Endothelial cell of umbilical vein (primary cell): ENCODE results near the gene RNF130.

Experiments used
- EZH2 ChIP-seq: IDR thresholded peaks from 2 replicates; pipeline ENCODE4 v1.6.1; 2012; ENCODE audit warnings: borderline replicate concordance, low read depth, mild to moderate bottlenecking, moderate library complexity, low read length, inconsistent platforms; ENCODE audit not compliant: severe bottlenecking
- FOS ChIP-seq: IDR thresholded peaks from 2 replicates; pipeline ENCODE4 v1.6.1; 2011; ENCODE audit warnings: mild to moderate bottlenecking, low read length, moderate library complexity, borderline replicate concordance; ENCODE audit not compliant: insufficient read depth
- GATA2 ChIP-seq: IDR thresholded peaks from 2 replicates; pipeline ENCODE4 v1.7.0; 2011; ENCODE audit warnings: low read depth, mild to moderate bottlenecking, moderate library complexity, mixed read lengths, low read length; ENCODE audit not compliant: insufficient read length, insufficient read depth
- JUN ChIP-seq: IDR thresholded peaks from 2 replicates; pipeline ENCODE4 v1.6.1; 2011; ENCODE audit warnings: borderline replicate concordance, low read depth; ENCODE audit not compliant: insufficient read length, insufficient read depth
- MYC ChIP-seq: IDR thresholded peaks from one replicate; pipeline ENCODE4 v1.6.1; 2011; ENCODE audit warnings: mild to moderate bottlenecking, low read depth, low read length
- POLR2A ChIP-seq: IDR thresholded peaks from 2 replicates; pipeline ENCODE4 v1.6.1; 2012; ENCODE audit warnings: low read depth, mild to moderate bottlenecking, control low read depth, low read length
- POLR2AphosphoS5 ChIP-seq: IDR thresholded peaks from 2 replicates; pipeline ENCODE4 v1.6.1; 2012; ENCODE audit warnings: low read depth, mild to moderate bottlenecking, control low read depth, low read length, moderate library complexity; ENCODE audit not compliant: insufficient read depth
- TF ChIP-seq, protein P1 (sequence below), 2 donors: IDR thresholded peaks; 1 replicate in 1 of 2; 2 replicates in 1 of 2; pipeline ENCODE4 v1.5.1; 2011; ENCODE audit warnings: low read length in 2 of 2, mild to moderate bottlenecking in 2 of 2, moderate library complexity in 2 of 2, control low read depth in 1 of 2, inconsistent platforms in 1 of 2, low read depth in 1 of 2; ENCODE audit not compliant: insufficient read depth in 1 of 2; ENCODE audit errors: extremely low read depth in 1 of 2
- TF ChIP-seq, protein P2 (sequence below): IDR thresholded peaks from 2 replicates; pipeline ENCODE4 v1.6.1; 2011; ENCODE audit not compliant: insufficient read depth, insufficient read length

DNA sequence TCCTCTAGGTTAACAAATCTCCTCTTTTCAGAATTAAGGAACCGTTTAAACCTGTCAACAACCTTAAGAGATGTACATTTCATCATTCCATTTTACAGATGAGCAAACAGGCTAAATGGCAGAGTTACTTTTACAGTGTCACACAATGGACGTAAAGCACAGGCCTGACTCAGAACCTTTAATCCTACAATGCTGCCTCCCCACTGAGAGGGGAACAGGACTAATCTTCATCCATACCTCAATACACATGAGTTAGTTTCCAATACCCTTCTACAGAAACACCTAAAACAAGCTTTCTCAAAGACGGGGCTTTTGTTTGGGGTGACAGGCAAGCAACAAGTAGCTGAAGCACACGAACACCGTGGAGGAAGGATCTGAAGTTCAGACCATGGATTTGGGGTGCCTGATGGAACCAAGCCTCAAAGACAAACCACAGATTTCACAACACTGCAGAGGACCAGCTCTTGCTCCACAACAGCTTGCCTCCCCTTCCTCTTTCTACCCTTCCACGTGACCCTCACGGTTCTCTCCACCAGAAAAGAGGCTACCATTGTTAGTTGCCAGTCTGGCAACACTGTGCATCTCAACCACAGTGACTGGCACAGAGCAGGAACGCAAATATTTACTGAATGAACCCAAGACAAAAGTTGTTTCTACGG is 1.8 kb downstream of the RNF130 start:
- TF ChIP-seq, protein P1, sequence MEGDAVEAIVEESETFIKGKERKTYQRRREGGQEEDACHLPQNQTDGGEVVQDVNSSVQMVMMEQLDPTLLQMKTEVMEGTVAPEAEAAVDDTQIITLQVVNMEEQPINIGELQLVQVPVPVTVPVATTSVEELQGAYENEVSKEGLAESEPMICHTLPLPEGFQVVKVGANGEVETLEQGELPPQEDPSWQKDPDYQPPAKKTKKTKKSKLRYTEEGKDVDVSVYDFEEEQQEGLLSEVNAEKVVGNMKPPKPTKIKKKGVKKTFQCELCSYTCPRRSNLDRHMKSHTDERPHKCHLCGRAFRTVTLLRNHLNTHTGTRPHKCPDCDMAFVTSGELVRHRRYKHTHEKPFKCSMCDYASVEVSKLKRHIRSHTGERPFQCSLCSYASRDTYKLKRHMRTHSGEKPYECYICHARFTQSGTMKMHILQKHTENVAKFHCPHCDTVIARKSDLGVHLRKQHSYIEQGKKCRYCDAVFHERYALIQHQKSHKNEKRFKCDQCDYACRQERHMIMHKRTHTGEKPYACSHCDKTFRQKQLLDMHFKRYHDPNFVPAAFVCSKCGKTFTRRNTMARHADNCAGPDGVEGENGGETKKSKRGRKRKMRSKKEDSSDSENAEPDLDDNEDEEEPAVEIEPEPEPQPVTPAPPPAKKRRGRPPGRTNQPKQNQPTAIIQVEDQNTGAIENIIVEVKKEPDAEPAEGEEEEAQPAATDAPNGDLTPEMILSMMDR (IDR thresholded peaks at IDR 0.05; ENCODE audit: extremely low read depth in 1 of 2, insufficient read depth in 1 of 2, low read depth in 1 of 2, low read length in 2 of 2), result no peak
- no peak for TF ChIP-seq EZH2
- TF ChIP-seq JUN, result no peak
- no peak for TF ChIP-seq POLR2AphosphoS5
- no peak for TF ChIP-seq MYC
- no peak for TF ChIP-seq POLR2A
- TF ChIP-seq, protein P2, sequence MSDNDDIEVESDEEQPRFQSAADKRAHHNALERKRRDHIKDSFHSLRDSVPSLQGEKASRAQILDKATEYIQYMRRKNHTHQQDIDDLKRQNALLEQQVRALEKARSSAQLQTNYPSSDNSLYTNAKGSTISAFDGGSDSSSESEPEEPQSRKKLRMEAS, result no peak
- TF ChIP-seq GATA2, result no peak
- TF ChIP-seq FOS, result no peak
